ENCODE measurements around the gene MAP3K5. TPM values are rescaled to one million over a fixed set of nuclear protein-coding genes. Genes with fewer than 3 reads are reported as not detected.

Gene MAP3K5
- total and polyA plus RNA-seq, 4 donors, result 7.5 to 28.3 (median 22.8) TPM

GRCh38 chr6:136809091-136809860 lies 17.0 kb upstream of the MAP3K5 start:
- ATAC-seq (ENCODE audit: insufficient read depth, low FRiP score) (no peak), DNase-seq (no peak)
- H3K9me3 ChIP-seq (ENCODE audit: control insufficient read depth in 4 of 4, insufficient read depth in 3 of 4, low read length in 3 of 4), result no peaks in the 10 kb centered on the region
- peaks cover 0 to 5% (median 0%) of the 10 kb centered on the region in 5 donors for H3K4me1 ChIP-seq (ENCODE audit: control insufficient read depth in 5 of 5, insufficient read depth in 5 of 5, low read length in 5 of 5)
- no peak overlapping the region for H3K27ac ChIP-seq (ENCODE audit: low read depth in 1 of 2, low read length in 1 of 2)
- H3K27me3 ChIP-seq (ENCODE audit: control insufficient read depth in 3 of 3, insufficient read depth in 3 of 3, low read length in 2 of 3), result no peaks in the 10 kb centered on the region
- no peak for TF ChIP-seq CTCF (IDR thresholded peaks at IDR 0.05; ENCODE audit: control extremely low read depth, extremely low read depth)
- WGBS, 2 donors, result 90 to 92% methylated on average over 7 of the region's 7 CpGs
- H3K9ac ChIP-seq (ENCODE audit: insufficient read depth in 1 of 2, low read length in 2 of 2), result no peak overlapping the region
- no peaks in the 10 kb centered on the region for H3K36me3 ChIP-seq (ENCODE audit: control insufficient read depth in 4 of 4, insufficient read depth in 4 of 4, low read length in 4 of 4)
- H3K4me3 ChIP-seq, result no peak overlapping the region

- ATAC-seq (ENCODE audit: insufficient read depth, low FRiP score), result no peak
Measured at GRCh38 chr6:136803608-136804007, 11.3 kb upstream of the MAP3K5 start.

GRCh38 chr6:136801581-136801980 lies 9.3 kb upstream of the MAP3K5 start:
- DNase-seq (no peak), ATAC-seq (ENCODE audit: insufficient read depth, low FRiP score) (no peak)
- Histone ChIP-seq H3K36me3 (ENCODE audit: control insufficient read depth in 4 of 4, insufficient read depth in 4 of 4, low read length in 4 of 4) (no peaks in the 10 kb centered on the region), H3K9ac (ENCODE audit: insufficient read depth in 1 of 2, low read length in 2 of 2) (no peak overlapping the region), H3K4me3 (no peak overlapping the region), H3K4me1 (ENCODE audit: control insufficient read depth in 5 of 5, insufficient read depth in 5 of 5, low read length in 5 of 5) (no peaks in the 10 kb centered on the region), H3K27me3 (ENCODE audit: control insufficient read depth in 3 of 3, insufficient read depth in 3 of 3, low read length in 2 of 3) (no peaks in the 10 kb centered on the region), H3K9me3 (ENCODE audit: control insufficient read depth in 4 of 4, insufficient read depth in 3 of 4, low read length in 3 of 4) (peaks cover 0 to 2% (median 0%) of the 10 kb centered on the region in 4 donors), H3K27ac (ENCODE audit: low read depth in 1 of 2, low read length in 1 of 2) (no peak overlapping the region)
- no peak for TF ChIP-seq CTCF (IDR thresholded peaks at IDR 0.05; ENCODE audit: control extremely low read depth, extremely low read depth)
- 98 to 99% methylated on average over 2 of the region's 2 CpGs for WGBS, 2 donors

More at GRCh38 chr6:136803608-136804007, 11.3 kb upstream of the MAP3K5 start:
- DNase-seq, result no peak
- Histone ChIP-seq H3K27me3 (ENCODE audit: control insufficient read depth in 3 of 3, insufficient read depth in 3 of 3, low read length in 2 of 3) (no peaks in the 10 kb centered on the region), H3K27ac (ENCODE audit: low read depth in 1 of 2, low read length in 1 of 2) (no peak overlapping the region), H3K4me1 (ENCODE audit: control insufficient read depth in 5 of 5, insufficient read depth in 5 of 5, low read length in 5 of 5) (no peaks in the 10 kb centered on the region), H3K9ac (ENCODE audit: insufficient read depth in 1 of 2, low read length in 2 of 2) (no peak overlapping the region), H3K4me3 (no peak overlapping the region), H3K36me3 (ENCODE audit: control insufficient read depth in 4 of 4, insufficient read depth in 4 of 4, low read length in 4 of 4) (no peaks in the 10 kb centered on the region), H3K9me3 (ENCODE audit: control insufficient read depth in 4 of 4, insufficient read depth in 3 of 4, low read length in 3 of 4) (no peaks in the 10 kb centered on the region)
- no peak for TF ChIP-seq CTCF (IDR thresholded peaks at IDR 0.05; ENCODE audit: control extremely low read depth, extremely low read depth)
- WGBS, 2 donors, result 84 to 86% methylated on average over 1 of the region's 1 CpG

All from lung (tissue), 12 donors.